ENCODE results near the gene HMGXB3.
"Not testable (repeated sequence)": the region's sequence is repeated elsewhere in the genome, so short reads cannot be mapped to it uniquely, and the experiment has no call there.

Gene HMGXB3

GRCh38 chr5:150069672-150070627 is 69.4 kb downstream of the HMGXB3 start:
- no peak for DNase-seq

- no peak for DNase-seq
These were observed 70.3 kb downstream of the HMGXB3 start for GRCh38 chr5:150070821-150071220.

GRCh38 chr5:150073086-150073625 is 72.6 kb downstream of the HMGXB3 start:
- DNase-seq = no peak

- no peak for DNase-seq
These were observed 73.1 kb downstream of the HMGXB3 start for GRCh38 chr5:150073677-150074076.

- DNase-seq = no peak
These were observed 74.7 kb downstream of the HMGXB3 start for GRCh38 chr5:150075233-150075632.

- no peak for DNase-seq
These were observed 75.3 kb downstream of the HMGXB3 start for GRCh38 chr5:150075806-150076205.

- DNase-seq = no peak
These were observed 76.5 kb downstream of the HMGXB3 start for GRCh38 chr5:150077060-150077459.

- DNase-seq = no peak
These were observed 77.7 kb downstream of the HMGXB3 start for GRCh38 chr5:150077996-150078801.

- no peak for DNase-seq
These were observed 78.5 kb downstream of the HMGXB3 start for GRCh38 chr5:150078802-150079689.

GRCh38 chr5:150079909-150080461 is 79.4 kb downstream of the HMGXB3 start:
- no peak for DNase-seq

- DNase-seq = no peak
These were observed 80.3 kb downstream of the HMGXB3 start for GRCh38 chr5:150080696-150081435.

GRCh38 chr5:150081541-150082283 is 81.2 kb downstream of the HMGXB3 start:
- no peak for DNase-seq

GRCh38 chr5:150082374-150082773 is 81.8 kb downstream of the HMGXB3 start:
- no peak for DNase-seq

GRCh38 chr5:150082889-150083288 is 82.3 kb downstream of the HMGXB3 start:
- DNase-seq = no peak

GRCh38 chr5:150084754-150085153 is 84.2 kb downstream of the HMGXB3 start:
- DNase-seq = not testable (repeated sequence)

- DNase-seq = no peak
These were observed 84.8 kb downstream of the HMGXB3 start for GRCh38 chr5:150085191-150085912.

GRCh38 chr5:150085950-150086715 is 85.6 kb downstream of the HMGXB3 start, which contains the start of gene CSF1R:
Gene CSF1R (minus strand): TSS chr5:150086554. CDS start chr5:150086427, 127 bp downstream.
- DNase-seq = no peak

GRCh38 chr5:150092159-150092787 is 91.7 kb downstream of the HMGXB3 start:
- no peak for DNase-seq

Measured in DMS79 (cell line).